Liver (tissue), 3 donors: ENCODE data around the gene CD27.

ENCODE experiments used
- CTCF ChIP-seq: fragments of 150-350 bp; IDR thresholded peaks from 2 replicates; pipeline ENCODE4 v1.5.1; 2017; ENCODE audit warnings: improper control_type of control experiment, low read depth, low read length; ENCODE audit not compliant: missing input control
- EGR1 ChIP-seq, 2 donors: IDR thresholded peaks; 2 replicates each; pipeline ENCODE4 v1.6.1; 2016 to 2018; ENCODE audit warnings: antibody characterized with exemption in 2 of 2, low read depth in 2 of 2
- FOXA1 ChIP-seq: IDR thresholded peaks from 2 replicates; pipeline ENCODE4 v1.6.1; 2016; ENCODE audit warnings: antibody characterized with exemption
- GABPA ChIP-seq, 2 donors: IDR thresholded peaks in 1 of 2; conservative IDR thresholded peaks in 1 of 2; 2 replicates each; pipeline ENCODE4 v1.6.1; 2016; ENCODE audit warnings: antibody characterized with exemption in 2 of 2, mild to moderate bottlenecking in 1 of 2, moderate library complexity in 1 of 2
- HNF4G ChIP-seq: IDR thresholded peaks from 2 replicates; pipeline ENCODE4 v1.6.1; 2016; ENCODE audit warnings: antibody characterized with exemption
- JUND ChIP-seq, 2 donors: IDR thresholded peaks; 2 replicates each; pipeline ENCODE4 v1.6.1; 2016; ENCODE audit warnings: antibody characterized with exemption in 2 of 2
- MAX ChIP-seq: IDR thresholded peaks from 2 replicates; pipeline ENCODE4 v1.6.1; 2016; ENCODE audit warnings: antibody characterized with exemption
- RAD21 ChIP-seq, 2 donors: IDR thresholded peaks; 2 replicates each; pipeline ENCODE4 v1.6.1; 2016; ENCODE audit warnings: antibody characterized with exemption in 2 of 2, mild to moderate bottlenecking in 2 of 2
- SP1 ChIP-seq: IDR thresholded peaks from 2 replicates; pipeline ENCODE4 v1.6.1; 2018; ENCODE audit warnings: antibody characterized with exemption, mild to moderate bottlenecking
- TAF1 ChIP-seq: conservative IDR thresholded peaks from 2 replicates; pipeline ENCODE4 v1.6.1; 2016; ENCODE audit warnings: antibody characterized with exemption, mild to moderate bottlenecking
- YY1 ChIP-seq: IDR thresholded peaks from 2 replicates; pipeline ENCODE4 v1.6.1; 2016; ENCODE audit warnings: antibody characterized with exemption, mild to moderate bottlenecking
- ZBTB33 ChIP-seq: IDR thresholded peaks from 2 replicates; pipeline ENCODE4 v1.6.1; 2016; ENCODE audit warnings: antibody characterized with exemption
- TF ChIP-seq, protein P1 (sequence below): IDR thresholded peaks from 2 replicates; pipeline ENCODE4 v1.6.1; 2016; ENCODE audit warnings: antibody characterized with exemption
- TF ChIP-seq, protein P2 (sequence below): IDR thresholded peaks from 2 replicates; pipeline ENCODE4 v1.6.1; 2016; ENCODE audit warnings: antibody characterized with exemption, mild to moderate bottlenecking
- donor health status: healthy.
- donor health status: healthy.

- TF ChIP-seq CTCF: no peak
- no peak for TF ChIP-seq RAD21 (IDR thresholded peaks at IDR 0.05)
- no peak for TF ChIP-seq TAF1
- TF ChIP-seq EGR1 (IDR thresholded peaks at IDR 0.05; ENCODE audit: low read depth in 2 of 2): no peak
- no peak for TF ChIP-seq GABPA (IDR thresholded peaks at IDR 0.05 in 1 of 2, conservative IDR thresholded peaks at IDR 0.05 in 1 of 2)
- TF ChIP-seq MAX: no peak
- TF ChIP-seq, protein P1, sequence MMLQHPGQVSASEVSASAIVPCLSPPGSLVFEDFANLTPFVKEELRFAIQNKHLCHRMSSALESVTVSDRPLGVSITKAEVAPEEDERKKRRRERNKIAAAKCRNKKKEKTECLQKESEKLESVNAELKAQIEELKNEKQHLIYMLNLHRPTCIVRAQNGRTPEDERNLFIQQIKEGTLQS: no peak
- no peak for TF ChIP-seq HNF4G
- no peak for TF ChIP-seq SP1
- TF ChIP-seq JUND (IDR thresholded peaks at IDR 0.05): no peak
- TF ChIP-seq YY1: no peak
- TF ChIP-seq, protein P2, sequence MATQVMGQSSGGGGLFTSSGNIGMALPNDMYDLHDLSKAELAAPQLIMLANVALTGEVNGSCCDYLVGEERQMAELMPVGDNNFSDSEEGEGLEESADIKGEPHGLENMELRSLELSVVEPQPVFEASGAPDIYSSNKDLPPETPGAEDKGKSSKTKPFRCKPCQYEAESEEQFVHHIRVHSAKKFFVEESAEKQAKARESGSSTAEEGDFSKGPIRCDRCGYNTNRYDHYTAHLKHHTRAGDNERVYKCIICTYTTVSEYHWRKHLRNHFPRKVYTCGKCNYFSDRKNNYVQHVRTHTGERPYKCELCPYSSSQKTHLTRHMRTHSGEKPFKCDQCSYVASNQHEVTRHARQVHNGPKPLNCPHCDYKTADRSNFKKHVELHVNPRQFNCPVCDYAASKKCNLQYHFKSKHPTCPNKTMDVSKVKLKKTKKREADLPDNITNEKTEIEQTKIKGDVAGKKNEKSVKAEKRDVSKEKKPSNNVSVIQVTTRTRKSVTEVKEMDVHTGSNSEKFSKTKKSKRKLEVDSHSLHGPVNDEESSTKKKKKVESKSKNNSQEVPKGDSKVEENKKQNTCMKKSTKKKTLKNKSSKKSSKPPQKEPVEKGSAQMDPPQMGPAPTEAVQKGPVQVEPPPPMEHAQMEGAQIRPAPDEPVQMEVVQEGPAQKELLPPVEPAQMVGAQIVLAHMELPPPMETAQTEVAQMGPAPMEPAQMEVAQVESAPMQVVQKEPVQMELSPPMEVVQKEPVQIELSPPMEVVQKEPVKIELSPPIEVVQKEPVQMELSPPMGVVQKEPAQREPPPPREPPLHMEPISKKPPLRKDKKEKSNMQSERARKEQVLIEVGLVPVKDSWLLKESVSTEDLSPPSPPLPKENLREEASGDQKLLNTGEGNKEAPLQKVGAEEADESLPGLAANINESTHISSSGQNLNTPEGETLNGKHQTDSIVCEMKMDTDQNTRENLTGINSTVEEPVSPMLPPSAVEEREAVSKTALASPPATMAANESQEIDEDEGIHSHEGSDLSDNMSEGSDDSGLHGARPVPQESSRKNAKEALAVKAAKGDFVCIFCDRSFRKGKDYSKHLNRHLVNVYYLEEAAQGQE: no peak
- TF ChIP-seq ZBTB33: no peak
- no peak for TF ChIP-seq FOXA1
These were observed 44.7 kb downstream of the CD27 start for GRCh38 chr12:6489449-6489848.
